Measurements from ENCODE around the gene TRUB2. TPM values are rescaled to one million over a fixed set of nuclear protein-coding genes. Genes with fewer than 3 reads are reported as not detected.

TRUB2 gene
- total and polyA plus RNA-seq, 2 donors (not counting 1 experiment from before 2014, with no cell fraction given): 7.6 to 21.5 TPM

- H4K20me1 ChIP-seq (ENCODE audit: control insufficient read depth, insufficient read depth, low read length, poor library complexity, severe bottlenecking): no peaks in the 10 kb centered on the region
- peaks cover 0 to 3% of the 10 kb centered on the region in 2 experiments for H3K36me3 ChIP-seq (replicated peaks in 1 of 2; ENCODE audit: control extremely low read depth in 1 of 2, control insufficient read depth in 1 of 2, extremely low read depth in 1 of 2, insufficient read depth in 2 of 2, low read length in 1 of 2)
- H3K27ac ChIP-seq (ENCODE audit: low read length in 2 of 2): no peak overlapping the region
- Mint-ChIP-seq H3K4me3 (no peak overlapping the region), H3K27ac (peak overlapping the region; percentile 59), H3K9me3 (ENCODE audit: insufficient read depth) (no peaks in the 10 kb centered on the region), H3K4me1 (peaks cover 9% of the 10 kb centered on the region), H3K27me3 (no peaks in the 10 kb centered on the region)
- DNase-seq: no peak
- intact Hi-C loops (cut with micrococcal nuclease): no loop called here
- no peaks in the 10 kb centered on the region for H3K27me3 ChIP-seq (replicated peaks in 1 of 4; ENCODE audit: control extremely low read depth in 1 of 4, control insufficient read depth in 3 of 4, insufficient read depth in 4 of 4, low read length in 3 of 4)
- peaks cover 3% of the 10 kb centered on the region for H3K79me2 ChIP-seq (ENCODE audit: control insufficient read depth, insufficient read depth, low read length)
- no peak overlapping the region for H3K4me3 ChIP-seq (ENCODE audit: control extremely low read depth in 1 of 5, extremely low read depth in 1 of 5, insufficient read depth in 1 of 5, low read depth in 2 of 5, low read length in 4 of 5)
- WGBS (ENCODE audit: insufficient coverage): 93% methylated on average over 3 of the region's 7 CpGs
- no peaks in the 10 kb centered on the region for H3K9me3 ChIP-seq (ENCODE audit: control extremely low read depth in 1 of 3, control insufficient read depth in 2 of 3, insufficient read depth in 1 of 3, low read length in 2 of 3)
- no peak overlapping the region for H2AFZ ChIP-seq (ENCODE audit: insufficient read depth, low read depth, low read length, poor library complexity, severe bottlenecking)
- no peak overlapping the region for H3K9ac ChIP-seq (ENCODE audit: low read length)
- no peak overlapping the region for H3K4me2 ChIP-seq (replicated peaks; ENCODE audit: low read depth, low read length, poor library complexity, severe bottlenecking)
- no peak for TF ChIP-seq CTCF (IDR thresholded peaks at IDR 0.05)
- no peak for TF ChIP-seq EZH2 (IDR thresholded peaks at IDR 0.05; ENCODE audit: borderline replicate concordance, insufficient read depth, low read depth, low read length, poor library complexity, severe bottlenecking)
- ATAC-seq (ENCODE audit: low read depth): no peak
- ChIA-PET POLR2A (interaction anchor here (0.7 kb wide), 2 partner anchors 13 to 1472 kb away, joined by 3 to 10 read pairs; no protein-coding TSS in a partner anchor), CTCF (no interaction called here)
- peaks cover 11 to 15% of the 10 kb centered on the region in 2 donors for H3K4me1 ChIP-seq (ENCODE audit: control insufficient read depth in 2 of 2, insufficient read depth in 2 of 2, low read length in 2 of 2)
These were observed 15.7 kb upstream of the TRUB2 start for GRCh38 chr9:128337936-128338335.

GRCh38 chr9:128335914-128336313 lies 13.7 kb upstream of the TRUB2 start:
- H3K9me3 ChIP-seq (ENCODE audit: control extremely low read depth in 1 of 3, control insufficient read depth in 2 of 3, insufficient read depth in 1 of 3, low read length in 2 of 3): no peaks in the 10 kb centered on the region
- CTCF ChIA-PET: interaction anchor here (1.4 kb wide), 1 partner anchor 41 kb away, joined by 3 read pairs; no protein-coding TSS in a partner anchor
- WGBS (ENCODE audit: insufficient coverage): 100% methylated on average over 2 of the region's 2 CpGs

More at GRCh38 chr9:128335914-128336313, 13.7 kb upstream of the TRUB2 start:
- no peaks in the 10 kb centered on the region for H3K27me3 Mint-ChIP-seq
- no peak overlapping the region for H3K4me3 ChIP-seq (ENCODE audit: control extremely low read depth in 1 of 5, extremely low read depth in 1 of 5, insufficient read depth in 1 of 5, low read depth in 2 of 5, low read length in 4 of 5)
- POLR2A ChIA-PET: interaction anchor here (0.6 kb wide), 1 partner anchor 320 kb away, joined by 6 read pairs; no protein-coding TSS in a partner anchor
- H4K20me1 ChIP-seq (ENCODE audit: control insufficient read depth, insufficient read depth, low read length, poor library complexity, severe bottlenecking): no peaks in the 10 kb centered on the region
- no peak for DNase-seq
- H3K9me3 Mint-ChIP-seq (ENCODE audit: insufficient read depth): no peaks in the 10 kb centered on the region
- TF ChIP-seq CTCF (IDR thresholded peaks at IDR 0.05) (no peak), EZH2 (IDR thresholded peaks at IDR 0.05; ENCODE audit: borderline replicate concordance, insufficient read depth, low read depth, low read length, poor library complexity, severe bottlenecking) (no peak)
- no peak overlapping the region for H3K4me3 Mint-ChIP-seq
- H3K27ac Mint-ChIP-seq: no peak overlapping the region
- H3K4me1 Mint-ChIP-seq: peaks cover 4% of the 10 kb centered on the region
- no peaks in the 10 kb centered on the region for H3K27me3 ChIP-seq (replicated peaks in 1 of 4; ENCODE audit: control extremely low read depth in 1 of 4, control insufficient read depth in 3 of 4, insufficient read depth in 4 of 4, low read length in 3 of 4)
- H3K4me1 ChIP-seq (ENCODE audit: control insufficient read depth in 2 of 2, insufficient read depth in 2 of 2, low read length in 2 of 2): peaks cover 4 to 8% of the 10 kb centered on the region in 2 donors
- no peak for ATAC-seq (ENCODE audit: low read depth)
- H3K79me2 ChIP-seq (ENCODE audit: control insufficient read depth, insufficient read depth, low read length): no peaks in the 10 kb centered on the region
- no peak overlapping the region for H2AFZ ChIP-seq (ENCODE audit: insufficient read depth, low read depth, low read length, poor library complexity, severe bottlenecking)
- no peak overlapping the region for H3K4me2 ChIP-seq (replicated peaks; ENCODE audit: low read depth, low read length, poor library complexity, severe bottlenecking)
- intact Hi-C loops (cut with micrococcal nuclease): no loop called here
- no peak overlapping the region for H3K27ac ChIP-seq (ENCODE audit: low read length in 2 of 2)
- peaks cover 1 to 6% of the 10 kb centered on the region in 2 experiments for H3K36me3 ChIP-seq (replicated peaks in 1 of 2; ENCODE audit: control extremely low read depth in 1 of 2, control insufficient read depth in 1 of 2, extremely low read depth in 1 of 2, insufficient read depth in 2 of 2, low read length in 1 of 2)
- no peak overlapping the region for H3K9ac ChIP-seq (ENCODE audit: low read length)

Measured in B cell (primary cell).